SK-N-MC (cell line): Measurements from ENCODE around the gene LIPC.

ENCODE experiments used
- DNase-seq: peaks from one replicate; pipeline ENCODE4 v3.0.0-alpha.2; 2011; ENCODE audit warnings: low read depth, low spot score
- H3K27ac ChIP-seq: fragments of 200-600 bp; sonication (generic); 2 replicates; pipeline ENCODE4 v1.5.1; 2016; ENCODE audit warnings: mixed run types
- H3K36me3 ChIP-seq: fragments of 200-600 bp; sonication (generic); 2 replicates; pipeline ENCODE4 v1.6.1; 2017; ENCODE audit warnings: antibody characterized with exemption, low read length, mixed read lengths; ENCODE audit not compliant: insufficient read depth
- H3K4me3 ChIP-seq: fragments of 200-600 bp; sonication (generic); 2 replicates; pipeline ENCODE4 v1.5.1; 2016
- H3K9ac ChIP-seq: fragments of 200-600 bp; sonication (generic); 2 replicates; pipeline ENCODE4 v1.8.0; 2017; ENCODE audit warnings: mixed run types, mixed read lengths; ENCODE audit not compliant: insufficient read length
- H3K9me3 ChIP-seq: fragments of 200-600 bp; sonication (generic); 2 replicates; pipeline ENCODE4 v1.6.1; 2017; ENCODE audit warnings: low read depth, mild to moderate bottlenecking, antibody characterized with exemption, low read length, moderate library complexity, mixed read lengths
- EZH2 ChIP-seq: fragments of 200-600 bp; sonication (generic); IDR thresholded peaks from one replicate; pipeline ENCODE4 v1.6.1; 2017; ENCODE audit warnings: antibody characterized with exemption
- FOXP2 ChIP-seq: optimal IDR thresholded peaks from 2 replicates; pipeline ENCODE3; 2011; ENCODE audit warnings: mild to moderate bottlenecking, moderate library complexity; ENCODE audit not compliant: insufficient read depth; ENCODE audit errors: extremely low read length, control extremely low read depth
- POLR2AphosphoS5 ChIP-seq: IDR thresholded peaks from 2 replicates; pipeline ENCODE4 v1.6.1; 2012; ENCODE audit warnings: mild to moderate bottlenecking, low read depth, low read length, borderline replicate concordance

LIPC gene

GRCh38 chr15:58448906-58449305 lies 17.1 kb downstream of the LIPC start:
- TF ChIP-seq EZH2 (no peak), FOXP2 (no peak), POLR2AphosphoS5 (no peak)
- no peak for DNase-seq
- Histone ChIP-seq H3K9ac (no peak overlapping the region), H3K36me3 (no peaks in the 10 kb centered on the region), H3K4me3 (no peak overlapping the region), H3K9me3 (no peaks in the 10 kb centered on the region), H3K27ac (no peak overlapping the region)

- Histone ChIP-seq H3K27ac (no peak overlapping the region), H3K9me3 (no peaks in the 10 kb centered on the region), H3K9ac (no peak overlapping the region), H3K4me3 (no peak overlapping the region), H3K36me3 (no peaks in the 10 kb centered on the region)
- no peak for TF ChIP-seq FOXP2
- TF ChIP-seq EZH2: no peak
- no peak for TF ChIP-seq POLR2AphosphoS5
- no peak for DNase-seq
These were observed 20.0 kb downstream of the LIPC start for GRCh38 chr15:58451826-58452225.

GRCh38 chr15:58452775-58453174 lies 21.0 kb downstream of the LIPC start:
- Histone ChIP-seq H3K9ac (no peak overlapping the region), H3K9me3 (no peaks in the 10 kb centered on the region), H3K4me3 (no peak overlapping the region), H3K27ac (no peak overlapping the region), H3K36me3 (no peaks in the 10 kb centered on the region)
- TF ChIP-seq EZH2: no peak
- no peak for TF ChIP-seq POLR2AphosphoS5
- no peak for TF ChIP-seq FOXP2
- DNase-seq: no peak

- no peak for DNase-seq
- Histone ChIP-seq H3K9me3 (no peaks in the 10 kb centered on the region), H3K36me3 (no peaks in the 10 kb centered on the region), H3K9ac (no peak overlapping the region), H3K4me3 (no peak overlapping the region), H3K27ac (no peak overlapping the region)
- no peak for TF ChIP-seq POLR2AphosphoS5
- no peak for TF ChIP-seq EZH2
- TF ChIP-seq FOXP2: no peak
These were observed 22.4 kb downstream of the LIPC start for GRCh38 chr15:58453931-58454793.

- Histone ChIP-seq H3K4me3 (no peak overlapping the region), H3K36me3 (no peaks in the 10 kb centered on the region), H3K9ac (no peak overlapping the region), H3K27ac (no peak overlapping the region), H3K9me3 (no peaks in the 10 kb centered on the region)
- TF ChIP-seq POLR2AphosphoS5: no peak
- TF ChIP-seq EZH2: no peak
- TF ChIP-seq FOXP2: no peak
- DNase-seq: no peak
These were observed 23.2 kb downstream of the LIPC start for GRCh38 chr15:58454950-58455401.

GRCh38 chr15:58457466-58457965 lies 25.7 kb downstream of the LIPC start:
- no peak overlapping the region for H3K27ac ChIP-seq
- no peak for DNase-seq
- no peak overlapping the region for H3K4me3 ChIP-seq
- no peak for TF ChIP-seq POLR2AphosphoS5
- no peak for TF ChIP-seq EZH2
- TF ChIP-seq FOXP2: no peak
- no peaks in the 10 kb centered on the region for H3K9me3 ChIP-seq
- no peaks in the 10 kb centered on the region for H3K36me3 ChIP-seq
- no peak overlapping the region for H3K9ac ChIP-seq

GRCh38 chr15:58458076-58458475 lies 26.3 kb downstream of the LIPC start:
- TF ChIP-seq POLR2AphosphoS5 (no peak), EZH2 (no peak), FOXP2 (no peak)
- H3K27ac ChIP-seq: no peak overlapping the region
- no peak overlapping the region for H3K9ac ChIP-seq
- no peaks in the 10 kb centered on the region for H3K36me3 ChIP-seq
- no peak overlapping the region for H3K4me3 ChIP-seq
- H3K9me3 ChIP-seq: no peaks in the 10 kb centered on the region
- no peak for DNase-seq

GRCh38 chr15:58459045-58459444 lies 27.3 kb downstream of the LIPC start:
- TF ChIP-seq POLR2AphosphoS5 (no peak), EZH2 (no peak), FOXP2 (no peak)
- no peak overlapping the region for H3K9ac ChIP-seq
- no peak overlapping the region for H3K4me3 ChIP-seq
- no peaks in the 10 kb centered on the region for H3K36me3 ChIP-seq
- no peak overlapping the region for H3K27ac ChIP-seq
- no peaks in the 10 kb centered on the region for H3K9me3 ChIP-seq
- no peak for DNase-seq

GRCh38 chr15:58459560-58459959 lies 27.8 kb downstream of the LIPC start:
- no peak overlapping the region for H3K27ac ChIP-seq
- H3K9me3 ChIP-seq: no peaks in the 10 kb centered on the region
- H3K36me3 ChIP-seq: no peaks in the 10 kb centered on the region
- TF ChIP-seq FOXP2: no peak
- no peak for TF ChIP-seq POLR2AphosphoS5
- TF ChIP-seq EZH2: no peak
- H3K4me3 ChIP-seq: no peak overlapping the region
- no peak for DNase-seq
- no peak overlapping the region for H3K9ac ChIP-seq
